NCI-H446 treated with DMSO at 0.1 percent for 48 hours (cell line): ENCODE data around the gene SORCS1.

Experiments used
- DNase-seq: peaks from one replicate; lab custom pipeline; 2025; lab: John Stamatoyannopoulos, UW

SORCS1 gene

GRCh38 chr10:106577756-106578155 lies 586.8 kb downstream of the SORCS1 start:
- DNase-seq: no peak

- DNase-seq: no peak
Observed at GRCh38 chr10:106577266-106577665, 587.2 kb downstream of the SORCS1 start.

- no peak for DNase-seq
Observed at GRCh38 chr10:106576534-106576933, 588.0 kb downstream of the SORCS1 start.

GRCh38 chr10:106573106-106573505 lies 591.4 kb downstream of the SORCS1 start:
- DNase-seq: no peak

- DNase-seq: no peak
Observed at GRCh38 chr10:106571192-106571946, 593.1 kb downstream of the SORCS1 start.

- DNase-seq: no peak
Observed at GRCh38 chr10:106570268-106570667, 594.2 kb downstream of the SORCS1 start.

- DNase-seq: no peak
Observed at GRCh38 chr10:106567629-106568028, 596.9 kb downstream of the SORCS1 start.

GRCh38 chr10:106566873-106567272 lies 597.6 kb downstream of the SORCS1 start:
- DNase-seq: peak; percentile 28

GRCh38 chr10:106565546-106565945 lies 599.0 kb downstream of the SORCS1 start:
- no peak for DNase-seq

- no peak for DNase-seq
Observed at GRCh38 chr10:106563384-106563783, 601.1 kb downstream of the SORCS1 start.

GRCh38 chr10:106560925-106561640 lies 603.4 kb downstream of the SORCS1 start:
- DNase-seq: no peak

- DNase-seq: no peak
Observed at GRCh38 chr10:106559442-106559841, 605.1 kb downstream of the SORCS1 start.

- no peak for DNase-seq
Observed at GRCh38 chr10:106557951-106558733, 606.4 kb downstream of the SORCS1 start.

GRCh38 chr10:106557053-106557452 lies 607.5 kb downstream of the SORCS1 start:
- no peak for DNase-seq

GRCh38 chr10:106555599-106555998 lies 608.9 kb downstream of the SORCS1 start:
- DNase-seq: no peak

GRCh38 chr10:106551501-106552062 lies 612.9 kb downstream of the SORCS1 start:
- no peak for DNase-seq

- DNase-seq: no peak
Observed at GRCh38 chr10:106548832-106549231, 615.7 kb downstream of the SORCS1 start.

- DNase-seq: no peak
Observed at GRCh38 chr10:106547047-106547635, 617.4 kb downstream of the SORCS1 start.

GRCh38 chr10:106542461-106542860 lies 622.0 kb downstream of the SORCS1 start:
- no peak for DNase-seq

- DNase-seq: no peak
Observed at GRCh38 chr10:106540645-106541044, 623.9 kb downstream of the SORCS1 start.

GRCh38 chr10:106537866-106538265 lies 626.6 kb downstream of the SORCS1 start:
- DNase-seq: no peak
